ENCODE results near the gene MPND.

MPND gene

GRCh38 chr19:4376991-4377781 is 33.8 kb downstream of the MPND start:
- no peak for DNase-seq (ENCODE audit: low read depth in 3 of 3)

DNA sequence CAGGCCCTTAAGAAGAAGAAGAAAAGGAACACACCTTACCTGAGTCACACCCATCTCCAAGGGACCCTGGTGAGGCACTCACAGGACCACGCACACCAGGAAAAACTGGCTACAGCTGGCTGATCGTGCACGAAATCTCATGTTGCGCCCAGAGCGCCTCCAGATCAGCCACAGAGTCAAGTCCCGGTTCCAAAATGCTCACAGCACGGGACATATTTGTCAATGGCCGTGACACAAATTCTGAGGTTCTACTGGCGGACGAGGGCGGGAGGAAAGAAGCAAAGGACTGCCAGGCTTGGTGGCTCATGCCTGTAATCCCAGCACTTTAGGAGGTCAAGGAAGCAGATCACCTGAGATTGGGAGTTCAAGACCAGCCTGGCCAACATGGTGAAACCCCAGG is 35.5 kb downstream of the MPND start:
- DNase-seq (ENCODE audit: low read depth in 3 of 3) = no peak

DNA sequence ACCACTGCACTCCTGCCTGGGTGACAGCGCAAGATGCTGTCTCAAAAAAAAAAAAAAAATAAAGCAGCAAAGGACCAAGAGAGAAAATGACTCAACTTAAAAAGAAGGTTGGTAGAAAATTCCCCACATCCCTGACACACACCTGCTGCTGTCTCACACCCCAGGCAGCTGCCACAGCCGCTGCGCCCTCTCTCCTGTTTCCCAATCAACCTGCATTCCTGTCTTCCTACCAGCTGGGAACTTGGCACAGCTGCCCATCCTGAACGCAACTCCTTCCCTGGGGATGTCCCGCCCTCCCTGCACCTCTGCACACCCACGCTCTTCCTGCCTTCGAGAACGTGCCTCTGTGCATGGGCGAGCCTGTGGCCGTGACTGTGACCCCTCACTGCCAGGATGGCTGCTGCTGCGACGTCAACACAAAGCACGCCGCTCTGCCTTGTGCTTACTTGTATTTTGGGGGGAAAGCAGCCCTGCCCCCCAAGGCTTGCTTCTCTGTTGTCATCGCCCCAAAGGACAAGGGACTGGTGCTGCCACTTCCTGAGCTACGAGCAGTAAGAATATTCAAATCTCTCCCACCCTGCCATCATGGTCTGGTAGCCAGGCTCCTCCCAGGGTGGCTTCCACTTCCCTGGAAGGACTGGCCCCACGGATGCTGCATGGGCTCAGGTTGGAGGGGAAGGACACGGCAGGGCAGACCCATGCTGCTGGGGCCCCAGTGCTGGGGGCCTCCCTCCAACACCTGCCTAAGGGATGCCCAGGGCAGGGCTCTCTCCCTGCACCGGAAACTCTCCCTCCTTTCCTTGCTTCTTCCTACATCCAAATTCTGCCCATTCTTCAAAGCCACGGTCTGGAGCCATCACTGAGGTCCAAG is 36.3 kb downstream of the MPND start:
- DNase-seq (ENCODE audit: low read depth in 3 of 3) = no peak

GRCh38 chr19:4380254-4380727 is 36.9 kb downstream of the MPND start:
- DNase-seq (ENCODE audit: low read depth in 3 of 3) = peak in 1 of 3 experiments; percentile 28

DNA sequence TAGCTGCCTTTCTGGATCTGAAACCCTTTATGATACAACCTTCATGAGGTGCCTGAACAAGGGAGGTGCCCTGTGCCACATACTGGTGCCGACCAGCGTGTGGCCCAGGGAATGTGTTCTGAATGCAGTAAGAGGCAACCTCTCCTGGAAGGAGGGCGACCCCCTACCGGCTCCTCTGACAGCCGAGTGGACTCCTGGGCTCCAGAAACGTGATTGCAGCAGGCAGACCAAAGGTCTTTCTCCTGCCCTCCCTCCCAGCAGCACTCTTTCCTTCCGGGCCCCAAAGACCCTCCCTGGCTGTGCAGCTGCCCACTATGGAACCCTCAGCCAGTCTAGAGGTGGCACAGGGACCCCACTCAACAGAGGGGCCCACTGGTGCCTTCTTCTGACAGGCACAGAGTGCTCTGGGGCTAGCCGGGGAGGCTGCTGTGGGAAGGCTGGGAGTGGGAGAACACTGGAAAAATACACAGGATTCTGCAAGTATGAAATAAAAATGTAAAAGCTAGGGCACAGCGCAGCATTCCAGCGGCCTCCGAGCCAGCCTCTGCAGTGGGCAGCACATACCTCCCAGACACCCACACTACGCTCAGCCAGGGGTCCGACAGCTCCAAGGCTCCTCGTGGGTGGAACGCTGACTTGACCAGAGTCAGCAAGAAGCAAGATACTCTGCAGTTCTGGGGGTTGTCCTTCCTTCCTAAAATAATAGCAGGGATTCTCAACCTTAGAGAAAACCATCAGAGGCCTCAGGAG is 42.1 kb downstream of the MPND start:
- no peak for DNase-seq (ENCODE audit: low read depth in 3 of 3)

DNA sequence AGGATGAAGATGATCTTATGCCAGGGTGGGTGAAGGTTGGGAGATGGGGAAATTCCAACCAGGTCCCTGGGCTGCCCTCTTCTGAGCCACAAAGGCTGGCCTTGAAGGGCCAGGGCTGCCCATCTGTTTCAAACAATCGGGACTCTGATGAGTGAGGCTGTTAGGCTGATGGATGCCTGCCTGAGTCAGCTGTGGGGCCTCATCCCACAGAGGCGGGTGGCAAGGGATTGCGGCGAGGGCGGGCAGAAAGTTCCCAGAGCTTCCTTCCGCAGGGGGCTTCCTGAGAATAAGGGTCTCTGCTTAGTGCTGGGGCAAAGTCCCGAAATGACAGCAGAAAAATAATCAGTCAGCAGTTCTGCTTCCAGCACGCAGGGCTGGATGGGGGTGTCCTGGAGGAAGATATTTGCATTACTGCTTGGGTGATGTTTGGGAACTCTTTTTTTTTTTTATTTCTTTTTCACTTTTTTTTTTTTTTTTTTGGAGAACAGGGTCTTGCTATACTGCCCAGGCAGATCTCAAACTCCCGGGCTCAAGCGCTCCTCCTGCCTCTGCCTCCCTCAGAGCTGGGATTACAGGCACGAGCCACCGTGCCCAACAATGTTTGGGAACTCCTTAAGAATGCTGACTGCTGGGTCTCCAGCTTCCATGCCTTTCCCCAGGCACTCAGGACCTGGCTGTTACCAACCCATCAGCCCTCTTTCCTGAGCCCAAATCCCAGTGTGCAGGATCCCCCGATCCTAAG is 42.9 kb downstream of the MPND start:
- DNase-seq (ENCODE audit: low read depth in 3 of 3) = no peak

DNA sequence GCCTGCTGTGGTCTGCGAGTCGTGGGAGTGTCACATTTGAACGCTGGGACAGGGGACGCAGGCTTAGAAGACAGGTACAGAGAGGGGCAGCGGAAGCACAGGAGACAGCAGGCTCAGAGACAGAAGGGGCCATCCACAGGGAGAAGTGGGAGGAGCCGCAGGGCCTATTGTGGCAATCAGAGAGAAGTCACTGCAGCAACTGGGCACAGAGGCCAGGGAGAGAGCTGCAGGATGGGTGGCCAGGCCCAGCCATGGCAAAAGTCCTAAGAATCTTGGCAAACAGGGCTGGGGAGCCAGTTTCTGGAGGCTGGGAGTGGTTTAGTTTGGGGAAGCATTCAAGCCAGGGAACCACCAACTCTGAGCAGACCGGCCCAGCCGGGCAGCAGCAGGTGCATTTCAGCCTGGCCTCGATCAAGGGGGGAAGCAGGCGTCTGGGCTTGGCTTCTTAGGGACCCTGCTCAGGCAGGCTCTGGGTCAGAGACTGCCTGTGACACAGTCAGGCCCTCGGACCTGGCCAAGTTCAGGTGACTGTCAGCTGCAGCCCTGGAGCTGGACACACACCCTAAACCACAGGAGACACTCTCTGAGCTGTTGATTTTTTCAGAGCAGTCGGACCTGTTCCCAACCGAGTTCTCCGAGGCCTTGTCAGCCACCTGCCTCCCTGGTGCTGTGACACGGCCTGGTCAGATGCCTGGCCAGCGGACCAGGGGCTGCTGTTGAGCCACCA is 45.1 kb downstream of the MPND start:
- DNase-seq (ENCODE audit: low read depth in 3 of 3) = no peak

GRCh38 chr19:4389064-4389375 is 45.7 kb downstream of the MPND start:
- DNase-seq (ENCODE audit: low read depth in 3 of 3) = no peak

DNA sequence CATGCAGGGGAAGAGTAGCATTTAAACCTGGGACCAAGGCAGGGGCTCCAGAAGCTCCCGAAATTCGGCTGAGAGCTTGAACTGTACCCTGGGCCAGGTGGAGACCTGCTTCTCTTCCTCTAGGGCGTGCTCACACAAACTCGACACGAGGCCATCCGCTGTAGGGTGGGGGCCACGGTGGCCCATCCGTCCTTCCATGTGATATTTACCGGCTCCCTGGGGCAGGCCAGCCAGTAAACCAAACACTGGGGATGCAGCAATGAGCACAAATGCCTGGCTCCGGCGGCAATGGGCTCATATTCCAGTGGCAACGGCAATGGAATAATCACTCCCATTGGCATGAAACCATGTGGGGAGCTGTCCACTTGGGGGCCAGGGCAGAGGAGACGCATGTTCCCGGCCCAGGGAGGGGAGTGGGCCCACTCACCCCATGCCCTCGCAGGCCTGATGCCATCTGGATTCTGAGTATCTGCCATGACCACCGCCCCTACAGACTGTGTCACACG is 46.2 kb downstream of the MPND start:
- DNase-seq (ENCODE audit: low read depth in 3 of 3) = no peak

- DNase-seq (ENCODE audit: low read depth in 3 of 3) = no peak
Measured at GRCh38 chr19:4390017-4390566, 46.7 kb downstream of the MPND start.

DNA sequence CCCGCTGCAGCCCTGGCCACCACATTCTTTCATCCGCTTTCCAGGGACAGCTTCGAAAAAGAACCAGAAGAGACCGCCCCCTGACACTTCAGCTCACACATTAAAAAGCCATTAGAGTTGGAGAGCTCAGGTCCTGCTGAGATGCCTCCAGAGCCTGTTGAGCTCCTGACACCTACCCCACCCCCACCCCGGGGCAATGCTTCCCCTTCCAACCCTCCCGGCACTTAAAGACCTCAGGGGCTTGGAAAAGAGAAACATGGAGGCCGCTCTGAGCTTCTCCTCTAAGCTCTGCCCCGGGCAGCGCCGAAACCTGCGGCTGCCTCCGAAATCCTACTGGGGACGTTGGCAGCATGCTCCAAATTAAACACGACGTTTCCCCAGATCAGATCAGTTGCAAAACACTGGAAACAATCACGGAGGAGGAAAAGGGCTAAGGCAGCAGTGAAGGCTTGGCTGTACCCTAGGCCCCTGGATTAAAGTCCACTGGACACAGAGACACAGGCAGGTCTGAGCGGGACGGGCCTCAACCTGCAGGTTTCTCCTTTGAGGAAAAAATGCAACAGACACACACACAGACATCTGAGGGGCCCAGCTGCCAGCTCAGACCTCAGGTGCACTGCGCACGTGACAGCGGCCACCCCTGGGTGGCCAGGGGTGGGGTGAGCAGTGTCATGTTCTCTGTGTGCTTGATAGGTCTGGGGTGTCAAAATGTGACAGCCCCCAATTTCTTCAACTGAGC is 47.4 kb downstream of the MPND start:
- no peak for DNase-seq (ENCODE audit: low read depth in 3 of 3)

GRCh38 chr19:4391306-4391693 is 47.9 kb downstream of the MPND start:
- no peak for DNase-seq (ENCODE audit: low read depth in 3 of 3)

DNA sequence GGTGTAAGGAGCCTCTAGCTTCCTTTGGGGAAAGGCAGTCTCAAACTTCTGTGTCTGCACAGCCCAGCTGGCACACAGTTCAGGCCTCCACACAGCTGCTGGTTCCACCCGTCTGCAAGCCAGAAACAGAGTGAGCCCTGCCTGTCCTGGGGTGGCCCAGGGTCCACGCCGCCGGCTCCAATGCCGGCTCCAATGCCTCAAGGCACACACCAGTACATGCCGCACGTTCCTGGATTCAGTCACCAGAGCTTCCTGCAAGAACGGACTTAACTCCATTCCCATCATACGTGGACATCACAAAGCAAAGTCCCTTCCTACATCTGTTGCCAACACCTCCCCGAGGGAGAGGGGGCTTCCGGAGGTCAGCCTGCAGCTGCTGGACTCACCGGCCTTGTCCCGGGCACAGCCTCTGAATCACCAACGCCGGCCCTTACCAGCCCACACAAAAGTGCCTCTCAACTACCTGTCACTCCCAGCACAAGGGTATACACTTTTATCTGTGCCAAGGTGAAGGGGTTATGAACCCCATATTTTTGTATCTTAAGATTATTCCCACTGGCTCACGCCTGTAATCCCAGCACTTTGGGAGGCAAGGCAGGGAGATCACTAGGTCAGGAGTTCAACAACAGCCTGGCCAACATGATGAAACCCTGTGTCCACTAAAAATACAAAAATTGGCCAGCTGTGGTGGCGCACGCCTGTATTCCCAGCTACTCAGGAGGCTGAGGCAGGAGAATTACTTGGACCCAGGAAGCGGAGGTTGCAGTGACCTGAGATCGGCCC is 48.5 kb downstream of the MPND start:
- DNase-seq (ENCODE audit: low read depth in 3 of 3) = no peak

DNA sequence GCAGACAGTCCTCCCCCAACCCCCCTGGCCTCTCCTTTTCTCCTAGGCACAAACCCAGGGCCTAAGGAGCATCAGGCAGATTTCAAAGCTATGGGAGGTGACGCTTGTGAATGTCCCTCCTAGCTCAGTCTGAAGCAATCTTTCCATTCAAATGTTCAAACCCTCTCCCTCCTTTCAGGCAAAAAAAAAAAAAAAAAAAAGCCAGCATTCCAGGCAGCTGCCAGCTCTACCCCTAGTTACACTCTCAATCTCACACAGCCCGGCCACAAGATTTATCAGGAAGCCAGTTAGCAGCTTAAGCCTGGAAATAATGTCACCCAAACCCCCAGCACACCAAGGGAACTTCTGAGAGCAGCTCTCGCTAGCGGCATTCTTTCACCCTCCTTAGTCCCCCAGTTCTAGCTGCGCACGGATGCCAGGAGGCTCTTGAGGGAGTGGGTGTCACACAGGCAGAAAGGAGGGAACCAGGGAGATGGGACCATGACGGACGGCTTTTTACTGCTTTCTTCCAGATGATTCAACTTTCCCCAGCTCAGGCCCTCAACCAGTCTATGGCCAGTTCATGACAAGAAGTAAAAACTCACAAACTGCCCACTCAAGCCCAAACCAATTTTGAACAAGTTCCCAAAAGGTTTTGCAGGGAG is 50.7 kb downstream of the MPND start:
- no peak for DNase-seq (ENCODE audit: low read depth in 3 of 3)

GRCh38 chr19:4396949-4397783 is 53.8 kb downstream of the MPND start:
- DNase-seq (ENCODE audit: low read depth in 3 of 3) = no peak

- no peak for DNase-seq (ENCODE audit: low read depth in 3 of 3)
Measured at GRCh38 chr19:4399812-4400134, 56.4 kb downstream of the MPND start.

DNA sequence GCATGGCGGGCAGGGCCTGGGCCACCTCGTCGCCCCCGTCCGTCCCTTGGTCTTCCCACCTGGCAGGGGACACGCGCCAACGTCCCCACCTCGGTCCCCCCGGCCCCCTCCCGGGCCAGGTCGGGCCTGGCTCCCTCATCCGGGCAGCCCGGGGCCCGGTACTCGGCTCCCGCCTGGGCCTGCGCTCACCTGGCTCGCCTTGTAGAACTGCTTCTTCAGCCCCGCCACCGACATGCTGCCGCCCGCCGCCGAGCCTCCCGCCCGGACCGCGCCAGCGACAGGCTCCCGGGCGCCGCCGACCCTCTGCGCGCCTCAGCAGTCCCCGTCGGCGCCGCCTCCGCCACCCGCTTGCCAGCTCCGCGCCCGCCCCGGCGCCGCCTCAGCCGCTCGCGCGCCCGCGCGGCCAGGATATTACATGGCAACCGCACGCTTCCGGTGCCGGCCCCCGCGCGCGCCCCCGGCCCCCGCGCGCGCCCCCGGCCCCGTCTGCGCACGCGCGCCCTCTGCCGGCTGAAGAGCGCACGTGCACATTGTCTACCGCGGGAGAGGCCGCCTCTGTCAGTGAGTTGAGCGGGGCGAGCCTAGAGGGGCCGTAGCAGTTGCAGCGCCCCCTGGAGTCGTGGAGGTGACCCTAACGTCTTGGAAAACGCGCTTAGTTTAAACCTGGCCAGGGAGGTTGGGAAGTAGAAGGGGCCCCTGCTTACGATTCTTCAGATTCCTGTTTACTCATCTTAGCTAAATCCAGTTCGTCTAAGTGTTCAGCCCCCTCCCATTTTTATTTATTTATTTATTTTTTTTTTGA is 57.0 kb downstream of the MPND start, which contains the start of gene SH3GL1:
TSS of gene SH3GL1 (minus strand) at position 413 of the 802 bp plus-strand sequence. CDS start at position 234, 179 bp downstream.
- peak; percentile 78 to 91 (median 90) for DNase-seq (ENCODE audit: low read depth in 3 of 3)
